Neural progenitor cell (in vitro differentiated cells): ENCODE results near the gene ZNF385A. TPM values are rescaled to one million over a fixed set of nuclear protein-coding genes. Genes with fewer than 3 reads are reported as not detected.
A peak's percentile ranks its signal among the peaks of the same experiment; 100 is the strongest.

ENCODE experiments used
- DNase-seq: peaks from one replicate; pipeline ENCODE4 v3.0.0-alpha.2; 2016; ENCODE audit warnings: low spot score
- H2AFZ ChIP-seq: fragments of 200-600 bp; sonication (generic); replicated peaks from 2 replicates; pipeline ENCODE4 v1.6.1; 2016; ENCODE audit warnings: antibody characterized with exemption
- H3F3A ChIP-seq: fragments of 200-600 bp; sonication (generic); 2 replicates; pipeline ENCODE4 v1.6.1; 2016; ENCODE audit warnings: antibody characterized with exemption, low read depth
- H3K27ac ChIP-seq: fragments of 200-600 bp; sonication (generic); 2 replicates; pipeline ENCODE4 v1.5.1; 2016; ENCODE audit warnings: mild to moderate bottlenecking
- H3K27me3 ChIP-seq: fragments of 200-600 bp; sonication (generic); 2 replicates; pipeline ENCODE4 v1.6.1; 2016; ENCODE audit warnings: mild to moderate bottlenecking, moderate library complexity
- H3K36me3 ChIP-seq: fragments of 200-600 bp; sonication (generic); 2 replicates; pipeline ENCODE4 v1.5.1; 2016
- H3K4me1 ChIP-seq: fragments of 200-600 bp; sonication (generic); 2 replicates; pipeline ENCODE4 v1.6.1; 2016; ENCODE audit warnings: mixed run types
- H3K4me2 ChIP-seq: fragments of 200-600 bp; sonication (generic); 2 replicates; pipeline ENCODE4 v1.6.1; 2016
- H3K4me3 ChIP-seq: fragments of 200-600 bp; sonication (generic); 2 replicates; pipeline ENCODE4 v1.5.1; 2016
- H3K79me2 ChIP-seq: fragments of 200-600 bp; sonication (generic); 2 replicates; pipeline ENCODE4 v1.6.1; 2016; ENCODE audit warnings: low read depth
- H3K9ac ChIP-seq: fragments of 200-600 bp; sonication (generic); 2 replicates; pipeline ENCODE4 v1.6.1; 2016
- H3K9me3 ChIP-seq: fragments of 200-600 bp; sonication (generic); 2 replicates; pipeline ENCODE4 v1.5.1; 2016; ENCODE audit warnings: low read depth
- H4K20me1 ChIP-seq: fragments of 200-600 bp; sonication (generic); 2 replicates; pipeline ENCODE4 v1.6.1; 2016; ENCODE audit warnings: low read depth
- H3K27ac Mint-ChIP-seq: 3 replicates; pipeline ENCODE4 v1.8.0; 2021; ENCODE audit warnings: mixed read lengths
- H3K27me3 Mint-ChIP-seq: 2 replicates; pipeline ENCODE4 v1.8.0; 2022; ENCODE audit warnings: low read depth, mild to moderate bottlenecking, inconsistent platforms, moderate library complexity, mixed read lengths; ENCODE audit not compliant: insufficient read depth
- H3K36me3 Mint-ChIP-seq: 3 replicates; pipeline ENCODE4 v1.8.0; 2021; ENCODE audit warnings: mixed read lengths
- H3K4me1 Mint-ChIP-seq: 3 replicates; pipeline ENCODE4 v1.8.0; 2021; ENCODE audit warnings: mixed read lengths
- H3K4me3 Mint-ChIP-seq: 3 replicates; pipeline ENCODE4 v1.8.0; 2021; ENCODE audit warnings: mild to moderate bottlenecking, moderate library complexity, mixed read lengths
- H3K9me3 Mint-ChIP-seq: 3 replicates; pipeline ENCODE4 v1.8.0; 2020; ENCODE audit warnings: mixed read lengths
- CTCF ChIP-seq: fragments of 200-600 bp; sonication (generic); IDR thresholded peaks from 2 replicates; pipeline ENCODE4 v1.5.1; 2017; ENCODE audit warnings: antibody characterized with exemption, mild to moderate bottlenecking
- EZH2 ChIP-seq: fragments of 200-600 bp; sonication (generic); IDR thresholded peaks from 2 replicates; pipeline ENCODE4 v1.6.1; 2017; ENCODE audit warnings: antibody characterized with exemption, mild to moderate bottlenecking, moderate library complexity
- EZH2phosphoT487 ChIP-seq: fragments of 200-600 bp; sonication (generic); IDR thresholded peaks from 2 replicates; pipeline ENCODE4 v1.6.1; 2017; ENCODE audit warnings: antibody characterized with exemption
- total RNA-seq: library from RNA; depleted of rRNA; stranded (reverse); fragments of >200 nt; gene quantifications from 2 replicates; pipeline ENCODE4 v1.2.3, GENCODE V29; 2015; ENCODE audit warnings: low replicate concordance

ZNF385A gene
- total RNA-seq, 1 donor from 2014 or later, result 6.2 TPM

- H3K79me2 ChIP-seq, result peaks cover 28% of the 10 kb centered on the region
- Mint-ChIP-seq H3K4me1 (peaks cover 57% of the 10 kb centered on the region), H3K36me3 (peaks cover 15% of the 10 kb centered on the region), H3K9me3 (no peaks in the 10 kb centered on the region), H3K4me3 (peak overlapping the region; percentile 90), H3K27me3 (no peaks in the 10 kb centered on the region), H3K27ac (peak overlapping the region; percentile 100)
- H3K4me3 ChIP-seq, result peak overlapping the region; percentile 43
- H3K36me3 ChIP-seq, result no peaks in the 10 kb centered on the region
- H3K9ac ChIP-seq, result peak overlapping the region; percentile 21
- H3K4me1 ChIP-seq, result peaks cover 99% of the 10 kb centered on the region
- H3K4me2 ChIP-seq, result peak overlapping the region; percentile 90
- peaks cover 92% of the 10 kb centered on the region for H3F3A ChIP-seq
- H3K9me3 ChIP-seq, result no peaks in the 10 kb centered on the region
- H3K27ac ChIP-seq, result peak overlapping the region; percentile 99
- TF ChIP-seq EZH2 (no peak), CTCF (no peak)
- H3K27me3 ChIP-seq, result no peaks in the 10 kb centered on the region
- DNase-seq, result peak; percentile 81
- H4K20me1 ChIP-seq, result no peaks in the 10 kb centered on the region
- H2AFZ ChIP-seq, result no peak overlapping the region
These were observed 31.4 kb downstream of the ZNF385A start for GRCh38 chr12:54352891-54353874.

- Histone ChIP-seq H4K20me1 (no peaks in the 10 kb centered on the region), H3F3A (peaks cover 96% of the 10 kb centered on the region), H3K27me3 (no peaks in the 10 kb centered on the region), H3K9me3 (no peaks in the 10 kb centered on the region), H3K79me2 (peaks cover 17% of the 10 kb centered on the region), H3K9ac (peak overlapping the region; percentile 6), H3K4me3 (peak overlapping the region; percentile 43), H3K4me2 (peak overlapping the region; percentile 90), H3K27ac (peak overlapping the region; percentile 99), H2AFZ (no peak overlapping the region), H3K36me3 (no peaks in the 10 kb centered on the region), H3K4me1 (peaks cover 99% of the 10 kb centered on the region)
- Mint-ChIP-seq H3K27ac (peak overlapping the region; percentile 100), H3K9me3 (no peaks in the 10 kb centered on the region), H3K36me3 (peaks cover 22% of the 10 kb centered on the region), H3K27me3 (no peaks in the 10 kb centered on the region), H3K4me3 (peak overlapping the region; percentile 90), H3K4me1 (peaks cover 66% of the 10 kb centered on the region)
- peak; percentile 91 for DNase-seq
- TF ChIP-seq EZH2phosphoT487 (no peak), EZH2 (no peak), CTCF (no peak)
These were observed 32.5 kb downstream of the ZNF385A start for GRCh38 chr12:54352022-54352531.

- Mint-ChIP-seq H3K4me1 (peaks cover 70% of the 10 kb centered on the region), H3K4me3 (peak overlapping the region; percentile 90), H3K9me3 (no peaks in the 10 kb centered on the region), H3K36me3 (peaks cover 26% of the 10 kb centered on the region), H3K27me3 (no peaks in the 10 kb centered on the region), H3K27ac (peak overlapping the region; percentile 100)
- Histone ChIP-seq H3K27ac (peak overlapping the region; percentile 99), H2AFZ (no peak overlapping the region), H4K20me1 (no peaks in the 10 kb centered on the region), H3F3A (peaks cover 94% of the 10 kb centered on the region), H3K4me3 (peak overlapping the region; percentile 43), H3K9me3 (no peaks in the 10 kb centered on the region), H3K79me2 (peaks cover 10% of the 10 kb centered on the region), H3K9ac (no peak overlapping the region), H3K4me1 (peaks cover 93% of the 10 kb centered on the region), H3K4me2 (peak overlapping the region; percentile 90), H3K36me3 (no peaks in the 10 kb centered on the region), H3K27me3 (no peaks in the 10 kb centered on the region)
- TF ChIP-seq EZH2 (no peak), EZH2phosphoT487 (no peak), CTCF (no peak)
- peak; percentile 30 for DNase-seq
These were observed 33.2 kb downstream of the ZNF385A start for GRCh38 chr12:54351341-54351740.
